Measurements from ENCODE around the gene LTBP1. TPM values are rescaled to one million over a fixed set of nuclear protein-coding genes. Genes with fewer than 3 reads are reported as not detected.

The LTBP1 gene
- polyA plus RNA-seq, 1 donor (not counting 4 experiments of a cell fraction or from before 2014, with no cell fraction given): 9.2 TPM

- no peaks in the 10 kb centered on the region for H3K9me1 ChIP-seq (ENCODE audit: control insufficient read depth, extremely low read depth, insufficient read depth, low read length)
- dilution Hi-C loops (cut with MboI; ENCODE audit: extremely low pct_ligation_motif_present, low sequenced_read_pairs): no loop called here
- FAIRE-seq (no peak), DNase-seq (ENCODE audit: low read depth, low spot score) (no peak)
- H3K9me3 ChIP-seq (ENCODE audit: control insufficient read depth, low read depth, low read length): no peaks in the 10 kb centered on the region
- peaks cover 9% of the 10 kb centered on the region for H3K4me1 ChIP-seq (ENCODE audit: control insufficient read depth, extremely low read depth, insufficient read depth, low read length)
- H4K20me1 ChIP-seq (ENCODE audit: control insufficient read depth, extremely low read depth, insufficient read depth, low read length): no peaks in the 10 kb centered on the region
- TF ChIP-seq CTCF (optimal IDR thresholded peaks at IDR 0.05 in 1 of 3, IDR thresholded peaks at IDR 0.05 in 1 of 3, conservative IDR thresholded peaks at IDR 0.05 in 1 of 3; ENCODE audit: extremely low read depth in 1 of 3, insufficient read depth in 2 of 3, low read length in 3 of 3) (no peak), EZH2 (IDR thresholded peaks at IDR 0.05; ENCODE audit: low read length) (no peak)
- H3K27me3 ChIP-seq (ENCODE audit: control insufficient read depth, extremely low read depth, insufficient read depth, low read length): no peaks in the 10 kb centered on the region
- H3K4me2 ChIP-seq (ENCODE audit: control insufficient read depth, extremely low read depth, insufficient read depth, low read depth, low read length): no peak overlapping the region
- no peak overlapping the region for H3K9ac ChIP-seq (ENCODE audit: control insufficient read depth, extremely low read depth, insufficient read depth, low read length)
- H3K27ac ChIP-seq (ENCODE audit: control insufficient read depth, insufficient read depth, low read length): no peak overlapping the region
- H3K79me2 ChIP-seq (ENCODE audit: control insufficient read depth, insufficient read depth, low read length): no peaks in the 10 kb centered on the region
- no peaks in the 10 kb centered on the region for H3K36me3 ChIP-seq (ENCODE audit: control insufficient read depth in 2 of 2, extremely low read depth in 1 of 2, insufficient read depth in 2 of 2, low read length in 2 of 2)
- H2AFZ ChIP-seq (ENCODE audit: control insufficient read depth, low read length): no peak overlapping the region
- no peak overlapping the region for H3K4me3 ChIP-seq (ENCODE audit: control insufficient read depth in 2 of 3, extremely low read depth in 1 of 3, insufficient read depth in 2 of 3, low read depth in 1 of 3, low read length in 3 of 3)
Observed at GRCh38 chr2:33106115-33106514, 159.4 kb downstream of the LTBP1 start.

- Histone ChIP-seq H3K79me2 (ENCODE audit: control insufficient read depth, insufficient read depth, low read length) (no peaks in the 10 kb centered on the region), H3K4me1 (ENCODE audit: control insufficient read depth, extremely low read depth, insufficient read depth, low read length) (peaks cover 9% of the 10 kb centered on the region), H3K4me3 (ENCODE audit: control insufficient read depth in 2 of 3, extremely low read depth in 1 of 3, insufficient read depth in 2 of 3, low read depth in 1 of 3, low read length in 3 of 3) (no peak overlapping the region), H3K9me3 (ENCODE audit: control insufficient read depth, low read depth, low read length) (no peaks in the 10 kb centered on the region), H3K27ac (ENCODE audit: control insufficient read depth, insufficient read depth, low read length) (no peak overlapping the region), H4K20me1 (ENCODE audit: control insufficient read depth, extremely low read depth, insufficient read depth, low read length) (no peaks in the 10 kb centered on the region), H2AFZ (ENCODE audit: control insufficient read depth, low read length) (no peak overlapping the region), H3K36me3 (ENCODE audit: control insufficient read depth in 2 of 2, extremely low read depth in 1 of 2, insufficient read depth in 2 of 2, low read length in 2 of 2) (no peaks in the 10 kb centered on the region), H3K9ac (ENCODE audit: control insufficient read depth, extremely low read depth, insufficient read depth, low read length) (no peak overlapping the region), H3K4me2 (ENCODE audit: control insufficient read depth, extremely low read depth, insufficient read depth, low read depth, low read length) (no peak overlapping the region), H3K9me1 (ENCODE audit: control insufficient read depth, extremely low read depth, insufficient read depth, low read length) (no peaks in the 10 kb centered on the region), H3K27me3 (ENCODE audit: control insufficient read depth, extremely low read depth, insufficient read depth, low read length) (no peaks in the 10 kb centered on the region)
- no peak for FAIRE-seq
- dilution Hi-C loops (cut with MboI; ENCODE audit: extremely low pct_ligation_motif_present, low sequenced_read_pairs): no loop called here
- TF ChIP-seq EZH2 (IDR thresholded peaks at IDR 0.05; ENCODE audit: low read length) (no peak), CTCF (optimal IDR thresholded peaks at IDR 0.05 in 1 of 3, IDR thresholded peaks at IDR 0.05 in 1 of 3, conservative IDR thresholded peaks at IDR 0.05 in 1 of 3; ENCODE audit: extremely low read depth in 1 of 3, insufficient read depth in 2 of 3, low read length in 3 of 3) (no peak)
- no peak for DNase-seq (ENCODE audit: low read depth, low spot score)
Observed at GRCh38 chr2:33107690-33108482, 161.1 kb downstream of the LTBP1 start.

Data from keratinocyte (primary cell).